ENCODE measurements around the gene THNSL1. TPM values are rescaled to one million over a fixed set of nuclear protein-coding genes. Genes with fewer than 3 reads are reported as not detected.

Gene THNSL1
- total and polyA plus RNA-seq, 9 of the 15 experiments (the other 6 are each of a cell fraction or from before 2014, with no cell fraction given): 4.5 to 8.6 (median 6.3) TPM

DNA sequence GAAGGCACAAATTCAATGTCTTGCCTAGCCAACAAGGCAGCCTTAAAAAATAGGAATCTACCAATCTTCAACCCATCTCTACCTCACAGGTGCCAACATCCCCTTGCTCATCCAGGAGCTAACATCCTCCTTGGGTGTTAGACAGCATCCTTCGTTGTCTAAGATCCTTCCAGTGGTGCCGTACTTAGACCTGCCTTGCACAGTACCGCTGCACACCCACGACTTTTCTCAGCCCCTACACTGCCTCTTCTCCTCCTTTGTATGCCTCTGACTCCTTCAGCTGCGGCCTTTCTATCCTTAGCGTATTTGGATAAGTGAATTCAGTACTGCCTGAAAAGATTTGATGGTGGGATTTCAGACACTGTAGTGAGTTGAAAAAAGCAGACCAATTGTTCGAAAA is 48.1 kb upstream of the THNSL1 start:
- Histone ChIP-seq H3K27me3 (ENCODE audit: control insufficient read depth in 2 of 2, insufficient read depth in 2 of 2, low read length in 2 of 2) (no peaks in the 10 kb centered on the region), H3K9me3 (replicated peaks; ENCODE audit: control insufficient read depth, insufficient read depth, low read depth, low read length) (no peaks in the 10 kb centered on the region), H3K4me1 (replicated peaks in 1 of 2; ENCODE audit: control insufficient read depth in 2 of 2, insufficient read depth in 2 of 2, low read length in 2 of 2) (no peaks in the 10 kb centered on the region; a peak in 1 of 5 replicates), H3K4me2 (ENCODE audit: insufficient read depth, low read length) (no peak overlapping the region), H3K4me3 (no peak overlapping the region), H3K27ac (ENCODE audit: extremely low read depth, low read depth, low read length) (no peak overlapping the region), H4K20me1 (replicated peaks; ENCODE audit: control insufficient read depth, insufficient read depth, low read length) (no peaks in the 10 kb centered on the region), H3K9me1 (ENCODE audit: control insufficient read depth, insufficient read depth, low read length) (no peaks in the 10 kb centered on the region), H2AFZ (ENCODE audit: low read depth, low read length) (no peak overlapping the region), H3K36me3 (ENCODE audit: control insufficient read depth, insufficient read depth, low read length) (no peaks in the 10 kb centered on the region), H3K79me2 (ENCODE audit: control insufficient read depth, insufficient read depth, low read length) (no peaks in the 10 kb centered on the region), H3K9ac (ENCODE audit: insufficient read depth in 1 of 2, low read depth in 2 of 2, low read length in 2 of 2) (no peak overlapping the region)
- no TSS peak for BruUV-seq (replicated peaks)
- 55% methylated on average over 7 of the region's 7 CpGs for WGBS (ENCODE audit: insufficient coverage, low coverage, missing lambda C conversion rate)
- ATAC-seq (no peak), FAIRE-seq (no peak), DNase-seq (ENCODE audit: extremely low read depth in 1 of 4, low spot score in 3 of 4) (no peak)
- ChIA-PET CTCF (ENCODE audit: low intra/inter-chr PET ratio) (no interaction called here), POLR2A (interaction anchor here (0.6 kb wide), 1 partner anchor 18 kb away, joined by 3 read pairs; no protein-coding TSS in a partner anchor)
- intact Hi-C loops (cut with micrococcal nuclease) (no loop called here), in situ Hi-C loops (cut with MboI) (no loop called here)
- TF ChIP-seq ZNF263 (CRISPR knock-in tag; IDR thresholded peaks at IDR 0.05; ENCODE audit: borderline replicate concordance): no peak
- no peak for TF ChIP-seq ZBTB12 (CRISPR knock-in tag; IDR thresholded peaks at IDR 0.05)
- no peak for TF ChIP-seq ZBTB43 (CRISPR knock-in tag; IDR thresholded peaks at IDR 0.05)
- TF ChIP-seq ZNF316 (IDR thresholded peaks at IDR 0.05): no peak
- no peak for TF ChIP-seq CCNT2 (IDR thresholded peaks at IDR 0.05; ENCODE audit: borderline replicate concordance, extremely low read depth, insufficient read length, low read depth, low read length)
- TF ChIP-seq, protein P1, sequence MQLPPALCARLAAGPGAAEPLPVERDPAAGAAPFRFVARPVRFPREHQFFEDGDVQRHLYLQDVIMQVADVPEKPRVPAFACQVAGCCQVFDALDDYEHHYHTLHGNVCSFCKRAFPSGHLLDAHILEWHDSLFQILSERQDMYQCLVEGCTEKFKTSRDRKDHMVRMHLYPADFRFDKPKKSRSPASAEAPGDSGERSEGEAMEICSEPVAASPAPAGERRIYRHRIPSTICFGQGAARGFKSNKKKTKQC (CRISPR knock-in tag; IDR thresholded peaks at IDR 0.05): no peak
- no peak for TF ChIP-seq MTA2 (IDR thresholded peaks at IDR 0.05; ENCODE audit: low read depth)
- no peak for TF ChIP-seq HDAC6 (IDR thresholded peaks at IDR 0.05; ENCODE audit: low read depth, low read length)
- no peak for TF ChIP-seq ZNF707 (CRISPR knock-in tag; conservative IDR thresholded peaks at IDR 0.05)
- no peak for TF ChIP-seq SMC3 (conservative IDR thresholded peaks at IDR 0.05; ENCODE audit: insufficient read depth, low read depth, low read length)
- TF ChIP-seq HSF4 (CRISPR knock-in tag; IDR thresholded peaks at IDR 0.05; ENCODE audit: borderline replicate concordance): no peak
- TF ChIP-seq NR2F6 (CRISPR knock-in tag; IDR thresholded peaks at IDR 0.05): no peak
- no peak for TF ChIP-seq CHD2 (IDR thresholded peaks at IDR 0.05; ENCODE audit: low read depth, low read length)
- no peak for TF ChIP-seq ZBTB26 (CRISPR knock-in tag; IDR thresholded peaks at IDR 0.05)
- no peak for TF ChIP-seq ZNF23 (CRISPR knock-in tag; IDR thresholded peaks at IDR 0.05)
